ENCODE measurements around the gene PPP1R37. TPM values are rescaled to one million over a fixed set of nuclear protein-coding genes. Genes with fewer than 3 reads are reported as not detected.

PPP1R37 gene
- total RNA-seq, 1 experiment from 2014 or later = 8.0 TPM

GRCh38 chr19:45149129-45149528 is 56.1 kb downstream of the PPP1R37 start:
- no peaks in the 10 kb centered on the region for H3K9me2 ChIP-seq (replicated peaks; ENCODE audit: insufficient read depth, low read length)
- H3K27ac ChIP-seq (ENCODE audit: low read length) = no peak overlapping the region
- H3K79me2 ChIP-seq (ENCODE audit: low read length) = no peaks in the 10 kb centered on the region
- no peak overlapping the region for H2AFZ ChIP-seq (ENCODE audit: low read length)
- no peaks in the 10 kb centered on the region for H4K20me1 ChIP-seq (ENCODE audit: insufficient read depth, low read depth, low read length)
- no peak for DNase-seq
- H3K27me3 ChIP-seq (ENCODE audit: low read length) = no peaks in the 10 kb centered on the region
- H3K9ac ChIP-seq (ENCODE audit: low read length) = no peak overlapping the region
- H3K4me2 ChIP-seq (ENCODE audit: low read depth, low read length, poor library complexity, severe bottlenecking) = no peak overlapping the region
- no peaks in the 10 kb centered on the region for H3K36me3 ChIP-seq (ENCODE audit: insufficient read depth, low read length)
- no peak overlapping the region for H3K4me3 ChIP-seq (ENCODE audit: low read length)
- H3K4me1 ChIP-seq (ENCODE audit: low read length) = no peaks in the 10 kb centered on the region
- no peaks in the 10 kb centered on the region for H3K9me3 ChIP-seq (ENCODE audit: low read length)

GRCh38 chr19:45150180-45150579 is 57.2 kb downstream of the PPP1R37 start:
- H3K9ac ChIP-seq (ENCODE audit: low read length) = no peak overlapping the region
- H3K4me2 ChIP-seq (ENCODE audit: low read depth, low read length, poor library complexity, severe bottlenecking) = no peak overlapping the region
- no peaks in the 10 kb centered on the region for H3K27me3 ChIP-seq (ENCODE audit: low read length)
- H3K9me3 ChIP-seq (ENCODE audit: low read length) = no peaks in the 10 kb centered on the region
- no peaks in the 10 kb centered on the region for H4K20me1 ChIP-seq (ENCODE audit: insufficient read depth, low read depth, low read length)
- no peaks in the 10 kb centered on the region for H3K4me1 ChIP-seq (ENCODE audit: low read length)
- H3K27ac ChIP-seq (ENCODE audit: low read length) = no peak overlapping the region
- H3K4me3 ChIP-seq (ENCODE audit: low read length) = no peak overlapping the region
- no peak for DNase-seq
- no peaks in the 10 kb centered on the region for H3K36me3 ChIP-seq (ENCODE audit: insufficient read depth, low read length)
- H2AFZ ChIP-seq (ENCODE audit: low read length) = no peak overlapping the region
- H3K79me2 ChIP-seq (ENCODE audit: low read length) = no peaks in the 10 kb centered on the region
- no peaks in the 10 kb centered on the region for H3K9me2 ChIP-seq (replicated peaks; ENCODE audit: insufficient read depth, low read length)

- Histone ChIP-seq H3K36me3 (ENCODE audit: insufficient read depth, low read length) (no peaks in the 10 kb centered on the region), H3K27ac (ENCODE audit: low read length) (no peak overlapping the region), H3K4me2 (ENCODE audit: low read depth, low read length, poor library complexity, severe bottlenecking) (no peak overlapping the region), H3K4me1 (ENCODE audit: low read length) (no peaks in the 10 kb centered on the region), H3K79me2 (ENCODE audit: low read length) (no peaks in the 10 kb centered on the region), H3K9me3 (ENCODE audit: low read length) (no peaks in the 10 kb centered on the region), H3K9ac (ENCODE audit: low read length) (no peak overlapping the region), H4K20me1 (ENCODE audit: insufficient read depth, low read depth, low read length) (no peaks in the 10 kb centered on the region), H2AFZ (ENCODE audit: low read length) (no peak overlapping the region), H3K9me2 (replicated peaks; ENCODE audit: insufficient read depth, low read length) (no peaks in the 10 kb centered on the region), H3K4me3 (ENCODE audit: low read length) (no peak overlapping the region), H3K27me3 (ENCODE audit: low read length) (no peaks in the 10 kb centered on the region)
- no peak for DNase-seq
These were observed 57.8 kb downstream of the PPP1R37 start for GRCh38 chr19:45150751-45151281.

GRCh38 chr19:45151320-45151719 is 58.3 kb downstream of the PPP1R37 start:
- Histone ChIP-seq H3K36me3 (ENCODE audit: insufficient read depth, low read length) (no peaks in the 10 kb centered on the region), H3K9ac (ENCODE audit: low read length) (no peak overlapping the region), H3K4me1 (ENCODE audit: low read length) (no peaks in the 10 kb centered on the region), H2AFZ (ENCODE audit: low read length) (no peak overlapping the region), H3K9me2 (replicated peaks; ENCODE audit: insufficient read depth, low read length) (no peaks in the 10 kb centered on the region), H3K9me3 (ENCODE audit: low read length) (no peaks in the 10 kb centered on the region), H3K4me3 (ENCODE audit: low read length) (no peak overlapping the region), H3K4me2 (ENCODE audit: low read depth, low read length, poor library complexity, severe bottlenecking) (no peak overlapping the region), H3K27ac (ENCODE audit: low read length) (no peak overlapping the region), H3K27me3 (ENCODE audit: low read length) (no peaks in the 10 kb centered on the region), H4K20me1 (ENCODE audit: insufficient read depth, low read depth, low read length) (no peaks in the 10 kb centered on the region), H3K79me2 (ENCODE audit: low read length) (no peaks in the 10 kb centered on the region)
- no peak for DNase-seq

DNA sequence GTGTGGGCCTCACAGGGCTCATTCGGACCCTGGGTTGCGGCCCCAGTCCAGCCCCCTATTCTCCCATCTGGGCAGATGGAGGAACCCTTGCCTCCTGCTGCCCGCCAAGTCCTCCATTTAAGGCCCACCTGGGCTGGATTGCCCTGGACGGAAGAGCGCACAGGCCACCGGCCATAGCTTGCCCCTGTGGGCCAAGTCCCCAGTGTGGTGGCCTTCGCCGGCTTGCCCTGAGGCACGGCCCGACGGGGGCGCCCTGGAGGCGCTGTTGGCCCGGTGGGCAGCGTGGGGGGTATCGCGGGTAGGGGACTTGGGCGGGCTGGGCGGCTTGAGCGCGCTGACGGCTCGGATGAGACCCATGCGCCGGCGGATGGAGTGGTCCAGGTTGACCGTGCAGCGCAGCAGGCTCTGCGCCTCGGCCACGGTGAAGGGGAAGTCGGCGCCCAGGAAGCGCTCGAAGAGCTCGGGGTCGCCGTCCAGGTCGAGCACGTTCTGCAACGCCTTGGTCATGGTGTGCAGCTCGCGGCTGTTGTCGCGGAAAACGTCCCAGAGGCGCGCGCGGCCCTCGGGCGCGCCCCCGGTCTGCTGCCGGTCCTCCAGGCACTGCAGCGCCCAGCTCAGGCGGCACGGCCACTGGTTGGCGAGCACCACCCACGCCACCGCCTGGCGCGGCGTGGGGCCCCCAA is 59.0 kb downstream of the PPP1R37 start:
- H2AFZ ChIP-seq (ENCODE audit: low read length) = no peak overlapping the region
- no peaks in the 10 kb centered on the region for H3K36me3 ChIP-seq (ENCODE audit: insufficient read depth, low read length)
- no peak overlapping the region for H3K9ac ChIP-seq (ENCODE audit: low read length)
- no peak for DNase-seq
- H3K27me3 ChIP-seq (ENCODE audit: low read length) = no peaks in the 10 kb centered on the region
- H4K20me1 ChIP-seq (ENCODE audit: insufficient read depth, low read depth, low read length) = no peaks in the 10 kb centered on the region
- no peaks in the 10 kb centered on the region for H3K9me3 ChIP-seq (ENCODE audit: low read length)
- H3K4me3 ChIP-seq (ENCODE audit: low read length) = no peak overlapping the region
- H3K27ac ChIP-seq (ENCODE audit: low read length) = no peak overlapping the region
- H3K4me2 ChIP-seq (ENCODE audit: low read depth, low read length, poor library complexity, severe bottlenecking) = no peak overlapping the region
- no peaks in the 10 kb centered on the region for H3K79me2 ChIP-seq (ENCODE audit: low read length)
- H3K9me2 ChIP-seq (replicated peaks; ENCODE audit: insufficient read depth, low read length) = no peaks in the 10 kb centered on the region
- H3K4me1 ChIP-seq (ENCODE audit: low read length) = no peaks in the 10 kb centered on the region

DNA sequence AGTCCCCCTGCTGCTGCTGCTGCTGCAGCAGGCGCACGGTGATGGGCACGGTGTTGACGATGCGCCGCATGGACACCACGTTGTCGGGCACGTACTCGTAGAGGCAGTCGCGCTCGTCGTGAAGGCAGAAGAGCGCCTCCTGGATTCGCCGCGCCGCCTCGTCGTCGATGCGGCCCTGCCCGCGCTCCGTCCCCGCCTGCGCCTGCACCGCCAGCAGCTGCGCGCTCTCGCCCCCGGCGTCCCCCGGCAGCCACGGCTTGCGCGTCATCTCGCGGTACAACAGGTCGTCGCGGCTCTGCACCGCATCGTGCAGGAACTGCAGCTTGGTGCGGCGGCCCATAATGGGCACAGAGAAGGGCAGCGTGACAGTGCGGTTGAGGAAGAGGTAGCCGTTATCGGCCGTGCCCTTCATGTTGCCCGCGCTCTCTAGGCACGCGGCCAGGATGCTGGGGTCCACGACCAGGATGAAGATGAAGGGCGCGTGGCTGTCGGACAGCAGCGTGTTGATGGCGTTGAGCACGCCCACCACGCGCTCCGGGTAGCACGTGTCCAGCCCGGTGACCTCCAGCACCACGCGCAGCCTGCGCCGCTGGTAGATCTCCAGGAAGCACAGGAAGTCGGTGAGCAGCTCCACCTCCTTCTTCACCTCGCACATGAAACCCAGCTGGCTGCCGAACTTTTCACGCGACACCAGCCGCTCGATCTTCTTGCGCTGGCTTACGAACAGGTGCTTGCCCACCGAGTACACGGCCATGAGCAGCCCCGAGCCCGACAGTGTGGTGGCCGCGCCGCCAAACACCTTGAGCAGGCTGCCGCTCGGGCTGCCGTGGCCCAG is 59.7 kb downstream of the PPP1R37 start:
- Histone ChIP-seq H3K27me3 (ENCODE audit: low read length) (no peaks in the 10 kb centered on the region), H3K36me3 (ENCODE audit: insufficient read depth, low read length) (no peaks in the 10 kb centered on the region), H3K4me3 (ENCODE audit: low read length) (no peak overlapping the region), H2AFZ (ENCODE audit: low read length) (no peak overlapping the region), H3K9me3 (ENCODE audit: low read length) (no peaks in the 10 kb centered on the region), H3K4me2 (ENCODE audit: low read depth, low read length, poor library complexity, severe bottlenecking) (no peak overlapping the region), H3K9me2 (replicated peaks; ENCODE audit: insufficient read depth, low read length) (no peaks in the 10 kb centered on the region), H3K27ac (ENCODE audit: low read length) (no peak overlapping the region), H3K79me2 (ENCODE audit: low read length) (no peaks in the 10 kb centered on the region), H4K20me1 (ENCODE audit: insufficient read depth, low read depth, low read length) (no peaks in the 10 kb centered on the region), H3K4me1 (ENCODE audit: low read length) (no peaks in the 10 kb centered on the region), H3K9ac (ENCODE audit: low read length) (no peak overlapping the region)
- no peak for DNase-seq

DNA sequence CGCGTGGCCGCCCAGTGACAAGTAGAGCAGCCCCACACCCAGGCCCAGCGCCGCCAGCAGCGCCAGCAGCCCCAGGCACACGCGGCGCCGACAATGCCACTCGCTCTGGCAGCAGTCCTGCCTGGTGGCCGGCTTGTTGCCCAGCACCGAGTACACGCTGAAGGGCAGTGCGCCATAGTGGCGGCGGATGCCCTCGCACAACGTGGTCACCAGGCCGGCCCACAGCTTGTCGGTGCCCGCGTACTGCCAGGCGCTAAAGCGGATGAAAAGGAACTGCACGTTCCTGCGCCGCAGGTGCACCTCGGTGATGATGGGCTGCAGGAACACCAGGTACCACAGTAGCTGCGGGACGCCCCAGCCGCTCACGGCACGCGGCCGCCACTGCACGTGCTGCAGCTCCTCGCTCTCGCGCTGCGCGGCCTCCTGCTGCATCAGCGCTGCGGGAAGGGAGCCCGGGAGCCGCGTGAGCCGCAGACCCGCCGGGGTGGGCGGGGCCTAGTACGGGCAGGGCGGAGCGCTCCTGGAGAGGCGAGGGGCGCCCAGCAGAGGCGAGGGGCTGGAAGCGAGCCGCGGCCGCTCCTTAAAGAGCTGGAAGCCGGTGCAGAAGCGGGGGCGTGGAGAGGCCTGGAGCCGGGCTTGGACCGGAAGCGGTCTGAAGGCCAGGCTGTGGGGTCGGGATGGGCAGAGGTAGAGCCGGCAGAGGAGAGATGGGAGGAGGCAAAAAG is 60.5 kb downstream of the PPP1R37 start:
- Histone ChIP-seq H3K4me2 (ENCODE audit: low read depth, low read length, poor library complexity, severe bottlenecking) (no peak overlapping the region), H3K9ac (ENCODE audit: low read length) (no peak overlapping the region), H4K20me1 (ENCODE audit: insufficient read depth, low read depth, low read length) (no peaks in the 10 kb centered on the region), H3K9me3 (ENCODE audit: low read length) (no peaks in the 10 kb centered on the region), H3K27ac (ENCODE audit: low read length) (no peak overlapping the region), H3K36me3 (ENCODE audit: insufficient read depth, low read length) (no peaks in the 10 kb centered on the region), H3K4me1 (ENCODE audit: low read length) (no peaks in the 10 kb centered on the region), H3K79me2 (ENCODE audit: low read length) (no peaks in the 10 kb centered on the region), H3K27me3 (ENCODE audit: low read length) (no peaks in the 10 kb centered on the region), H3K9me2 (replicated peaks; ENCODE audit: insufficient read depth, low read length) (no peaks in the 10 kb centered on the region), H2AFZ (ENCODE audit: low read length) (no peak overlapping the region), H3K4me3 (ENCODE audit: low read length) (no peak overlapping the region)
- no peak for DNase-seq
